Keratinocyte (primary cell): Measurements from ENCODE around the gene APOBEC4. TPM values are rescaled to one million over a fixed set of nuclear protein-coding genes. Genes with fewer than 3 reads are reported as not detected.
A peak's percentile ranks its signal among the peaks of the same experiment; 100 is the strongest.

Experiments
- DNase-seq: peaks from one replicate; pipeline ENCODE4 v3.0.0-alpha.2; 2011; ENCODE audit warnings: low read depth, missing footprints, low spot score
- FAIRE-seq: peaks from 2 replicates; lab custom pipeline; 2011; peaks lifted over from hg19 to GRCh38; lab: Jason Lieb, UNC
- H2AFZ ChIP-seq: 2 replicates; pipeline ENCODE4 v1.6.0; 2012; ENCODE audit warnings: low read length, control low read depth, inconsistent platforms; ENCODE audit not compliant: control insufficient read depth
- H3K27ac ChIP-seq: 2 replicates; pipeline ENCODE4 v1.5.1; 2011; ENCODE audit warnings: low read length; ENCODE audit not compliant: control insufficient read depth, insufficient read depth
- H3K27me3 ChIP-seq: 3 replicates; pipeline ENCODE4 v1.6.0; 2011; ENCODE audit warnings: low read length; ENCODE audit not compliant: control insufficient read depth, insufficient read depth; ENCODE audit errors: extremely low read depth
- H3K36me3 ChIP-seq, 2 experiments: 2 replicates in 1 of 2; 3 replicates in 1 of 2; pipeline ENCODE4 v1.5.1; 2011; ENCODE audit warnings: low read length in 2 of 2, mild to moderate bottlenecking in 1 of 2; ENCODE audit not compliant: control insufficient read depth in 2 of 2, insufficient read depth in 2 of 2; ENCODE audit errors: extremely low read depth in 1 of 2
- H3K4me1 ChIP-seq: 3 replicates; pipeline ENCODE4 v1.5.1; 2011; ENCODE audit warnings: low read length; ENCODE audit not compliant: control insufficient read depth, insufficient read depth; ENCODE audit errors: extremely low read depth
- H3K4me2 ChIP-seq: 3 replicates; pipeline ENCODE4 v1.6.0; 2011; ENCODE audit warnings: low read depth, low read length; ENCODE audit not compliant: control insufficient read depth, insufficient read depth; ENCODE audit errors: extremely low read depth
- H3K4me3 ChIP-seq, 3 experiments: fragments of 200-600 bp in 1 of 3; sonication (generic) in 1 of 3; 2 replicates in 2 of 3; 3 replicates in 1 of 3; pipeline ENCODE4 v1.5.1; 2011 to 2016; ENCODE audit warnings: low read length in 3 of 3, mild to moderate bottlenecking in 3 of 3, control low read depth in 2 of 3, inconsistent platforms in 1 of 3, low read depth in 1 of 3, mixed read lengths in 1 of 3, mixed run types in 1 of 3, moderate library complexity in 1 of 3; ENCODE audit not compliant: control insufficient read depth in 2 of 3, insufficient read depth in 2 of 3; ENCODE audit errors: extremely low read depth in 1 of 3
- H3K79me2 ChIP-seq: 2 replicates; pipeline ENCODE4 v1.6.0; 2012; ENCODE audit warnings: low read length; ENCODE audit not compliant: control insufficient read depth, insufficient read depth
- H3K9ac ChIP-seq: 3 replicates; pipeline ENCODE4 v1.6.0; 2011; ENCODE audit warnings: low read length; ENCODE audit not compliant: control insufficient read depth, insufficient read depth; ENCODE audit errors: extremely low read depth
- H3K9me1 ChIP-seq: 3 replicates; pipeline ENCODE4 v1.6.0; 2011; ENCODE audit warnings: low read length; ENCODE audit not compliant: control insufficient read depth, insufficient read depth; ENCODE audit errors: extremely low read depth
- H3K9me3 ChIP-seq: 2 replicates; pipeline ENCODE4 v1.5.1; 2012; ENCODE audit warnings: low read depth, low read length; ENCODE audit not compliant: control insufficient read depth
- H4K20me1 ChIP-seq: 3 replicates; pipeline ENCODE4 v1.6.0; 2011; ENCODE audit warnings: low read length; ENCODE audit not compliant: control insufficient read depth, insufficient read depth; ENCODE audit errors: extremely low read depth
- CTCF ChIP-seq, 3 experiments: IDR thresholded peaks in 1 of 3; conservative IDR thresholded peaks in 1 of 3; optimal IDR thresholded peaks in 1 of 3; 2 replicates in 2 of 3; 3 replicates in 1 of 3; pipeline versions ENCODE3 to v1.5.1; 2011; ENCODE audit warnings: low read length in 3 of 3, mild to moderate bottlenecking in 3 of 3, moderate library complexity in 2 of 3, control low read depth in 1 of 3, inconsistent platforms in 1 of 3; ENCODE audit not compliant: insufficient read depth in 2 of 3; ENCODE audit errors: extremely low read depth in 1 of 3
- EZH2 ChIP-seq: IDR thresholded peaks from one replicate; pipeline ENCODE4 v1.6.1; 2012; ENCODE audit warnings: inconsistent platforms, mild to moderate bottlenecking, low read length, moderate library complexity
- dilution Hi-C: fragments of 300-500 bp; cut with MboI; formaldehyde crosslinking; loops from one replicate; pipeline ENCODE4 v1.7.0; 2020; ENCODE audit warnings: low sequenced_read_pairs; ENCODE audit not compliant: extremely low pct_ligation_motif_present
- polyA plus RNA-seq, 5 experiments: library from polyadenylated mRNA; depleted of rRNA in 3 of 5; stranded (reverse) in 3 of 5; stranded (forward) in 1 of 5; unstranded in 1 of 5; fragments of >200 nt; gene quantifications; 1 replicate in 1 of 5; 2 replicates in 3 of 5; 3 replicates in 1 of 5; pipeline versions ENCODE4 v1.2.1 to v1.2.3, GENCODE V29; 2011 to 2012; ENCODE audit warnings: missing spikeins in 2 of 5, low read depth in 1 of 5, low replicate concordance in 1 of 5

The APOBEC4 gene
- polyA plus RNA-seq, 1 donor (not counting 4 experiments of a cell fraction or from before 2014, with no cell fraction given), result not detected

GRCh38 chr1:183622884-183623785, 30.0 kb downstream of the APOBEC4 start:
- no peak for DNase-seq
- TF ChIP-seq EZH2 (no peak), CTCF (optimal IDR thresholded peaks at IDR 0.05 in 1 of 3, IDR thresholded peaks at IDR 0.05 in 1 of 3, conservative IDR thresholded peaks at IDR 0.05 in 1 of 3; ENCODE audit: extremely low read depth in 1 of 3, insufficient read depth in 2 of 3, low read length in 3 of 3) (peak; percentile 73 to 94 (median 86))
- dilution Hi-C loops, result no loop called here
- H3K9ac ChIP-seq, result peak overlapping the region; percentile 47
- FAIRE-seq, result peak; percentile 84
- no peaks in the 10 kb centered on the region for H3K9me1 ChIP-seq
- no peaks in the 10 kb centered on the region for H3K9me3 ChIP-seq
- H3K4me1 ChIP-seq, result peaks cover 26% of the 10 kb centered on the region
- H3K27me3 ChIP-seq, result no peaks in the 10 kb centered on the region
- peak overlapping the region; percentile 70 for H3K27ac ChIP-seq
- no peak overlapping the region for H2AFZ ChIP-seq
- H3K36me3 ChIP-seq, result peaks cover 6 to 7% of the 10 kb centered on the region in 2 experiments
- no peaks in the 10 kb centered on the region for H4K20me1 ChIP-seq
- H3K79me2 ChIP-seq, result peaks cover 2% of the 10 kb centered on the region
- H3K4me3 ChIP-seq, result no peak overlapping the region
- peak overlapping the region; percentile 50 for H3K4me2 ChIP-seq

GRCh38 chr1:183622013-183622412, 31.1 kb downstream of the APOBEC4 start:
- H3K4me1 ChIP-seq, result peaks cover 26% of the 10 kb centered on the region
- H3K4me2 ChIP-seq, result no peak overlapping the region
- DNase-seq (no peak), FAIRE-seq (no peak)
- H4K20me1 ChIP-seq, result no peaks in the 10 kb centered on the region
- H3K9ac ChIP-seq, result no peak overlapping the region
- H3K4me3 ChIP-seq, result no peak overlapping the region
- H3K27ac ChIP-seq, result no peak overlapping the region
- no peak overlapping the region for H2AFZ ChIP-seq
- no peaks in the 10 kb centered on the region for H3K9me3 ChIP-seq
- no peaks in the 10 kb centered on the region for H3K9me1 ChIP-seq
- no peaks in the 10 kb centered on the region for H3K79me2 ChIP-seq
- no peaks in the 10 kb centered on the region for H3K27me3 ChIP-seq
- dilution Hi-C loops, result no loop called here
- H3K36me3 ChIP-seq, result peaks cover 3 to 4% of the 10 kb centered on the region in 2 experiments
- TF ChIP-seq EZH2 (no peak), CTCF (optimal IDR thresholded peaks at IDR 0.05 in 1 of 3, IDR thresholded peaks at IDR 0.05 in 1 of 3, conservative IDR thresholded peaks at IDR 0.05 in 1 of 3; ENCODE audit: extremely low read depth in 1 of 3, insufficient read depth in 2 of 3, low read length in 3 of 3) (no peak)
